ENCODE data around the gene TAF3. TPM values are rescaled to one million over a fixed set of nuclear protein-coding genes. Genes with fewer than 3 reads are reported as not detected.

The TAF3 gene
- polyA plus RNA-seq, 1 of the 3 experiments (the other 2 are of a cell fraction), result 2.4 TPM

DNA sequence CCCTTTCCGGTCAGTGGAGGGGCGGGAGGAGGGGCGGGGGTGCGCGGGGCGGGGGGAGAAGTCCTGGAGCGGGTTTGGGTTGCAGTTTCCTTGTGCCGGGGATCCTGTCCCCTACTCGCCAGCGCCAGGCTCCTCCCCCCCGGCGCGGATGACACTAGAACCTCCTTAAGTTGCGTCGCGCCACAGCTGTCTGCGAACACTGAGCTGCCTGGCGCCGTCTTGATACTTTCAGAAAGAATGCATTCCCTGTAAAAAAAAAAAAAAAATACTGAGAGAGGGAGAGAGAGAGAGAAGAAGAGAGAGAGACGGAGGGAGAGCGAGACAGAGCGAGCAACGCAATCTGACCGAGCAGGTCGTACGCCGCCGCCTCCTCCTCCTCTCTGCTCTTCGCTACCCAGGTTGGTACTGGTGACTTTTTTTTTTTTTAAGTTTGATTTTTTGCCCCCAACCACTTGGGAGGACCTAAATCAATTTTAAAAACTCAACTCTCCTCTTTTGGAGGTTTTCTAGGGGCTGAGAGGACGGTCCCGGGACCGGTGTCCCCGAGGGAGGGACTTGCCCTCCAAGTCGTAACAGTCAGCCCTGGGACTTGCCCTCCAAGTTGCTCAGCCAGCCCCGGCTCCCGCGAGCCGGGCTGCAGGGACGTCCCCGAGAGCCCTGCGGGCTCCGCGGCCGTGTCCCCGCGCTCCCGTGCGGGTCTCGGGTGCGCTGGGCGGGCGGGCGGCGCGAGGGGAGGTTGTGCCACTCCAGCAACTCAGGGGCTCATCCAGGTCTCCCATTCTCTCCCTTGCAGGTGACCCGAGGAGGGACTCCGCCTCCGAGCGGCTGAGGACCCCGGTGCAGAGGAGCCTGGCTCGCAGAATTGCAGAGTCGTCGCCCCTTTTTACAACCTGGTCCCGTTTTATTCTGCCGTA is 236.4 kb downstream of the TAF3 start, which contains the start of gene GATA3:
Gene GATA3, plus strand, starts transcription at position 195 of the 914 bp plus-strand sequence. CDS start 968 bp downstream, outside the sequence.
- H3K79me2 ChIP-seq (ENCODE audit: insufficient read depth), result peaks cover 91% of the 10 kb centered on the region
- peak within 1 kb of the TSS; percentile 96 for H3K9ac ChIP-seq
- H3K4me3 ChIP-seq (ENCODE audit: low read depth in 2 of 2, low read length in 1 of 2), result peak within 1 kb of the TSS; percentile 86 to 92
- peak within 1 kb of the TSS; percentile 98 for H3K4me2 ChIP-seq
- no peaks in the 10 kb centered on the region for H3K9me2 ChIP-seq
- no peaks in the 10 kb centered on the region for H3K27me3 ChIP-seq (ENCODE audit: insufficient read depth)
- WGBS (ENCODE audit: low lambda C conversion rate), result 6% methylated on average over 48 of the region's 65 CpGs
- peaks cover 26% of the 10 kb centered on the region for H3F3A ChIP-seq (replicated peaks; ENCODE audit: insufficient read depth)
- H3K4me1 ChIP-seq (ENCODE audit: control insufficient read depth in 1 of 2, insufficient read depth in 2 of 2, low read depth in 1 of 2, low read length in 1 of 2), result peaks cover 2 to 23% of the 10 kb centered on the region in 2 experiments; a peak in 2 of 4 replicates
- peak within 1 kb of the TSS; percentile 96 to 98 for H3K27ac ChIP-seq (ENCODE audit: low read depth in 2 of 2, low read length in 1 of 2)
- DNase-seq, result peak; percentile 94
- peaks cover 46% of the 10 kb centered on the region for H4K20me1 ChIP-seq (ENCODE audit: insufficient read depth)
- H2AFZ ChIP-seq (ENCODE audit: low read depth), result no peak within 1 kb of the TSS
- peaks cover 35 to 36% of the 10 kb centered on the region in 2 experiments for H3K36me3 ChIP-seq (replicated peaks in 1 of 2; ENCODE audit: control insufficient read depth in 1 of 2, insufficient read depth in 2 of 2, low read length in 1 of 2)
- CTCF ChIA-PET, result interaction anchor here (1.0 kb wide), 1 partner anchor 10 kb away, joined by 6 read pairs; no protein-coding TSS in a partner anchor
- no peaks in the 10 kb centered on the region for H3K9me3 ChIP-seq
- POLR2A ChIA-PET, result interaction anchor here (0.6 to 1.3 kb wide), 6 partner anchors 9 to 1120 kb away, joined by 3 to 7 read pairs (median 4); no protein-coding TSS in a partner anchor
- no peak for TF ChIP-seq GABPA (IDR thresholded peaks at IDR 0.05; ENCODE audit: low read depth)
- peak; percentile 22; the same call in 1 of the 2 replicates for TF ChIP-seq RAD21 (IDR thresholded peaks at IDR 0.05; ENCODE audit: low read length)
- no peak; the same call in none of the 2 replicates for TF ChIP-seq POLR2AphosphoS5 (IDR thresholded peaks at IDR 0.05; ENCODE audit: low read depth, low read length)
- TF ChIP-seq TCF12 (IDR thresholded peaks at IDR 0.05), result peak; percentile 45
- peak; percentile 61; the same call in 1 of the 2 replicates for TF ChIP-seq MXI1 (IDR thresholded peaks at IDR 0.05; ENCODE audit: low read depth, low read length)
- TF ChIP-seq, protein P1, sequence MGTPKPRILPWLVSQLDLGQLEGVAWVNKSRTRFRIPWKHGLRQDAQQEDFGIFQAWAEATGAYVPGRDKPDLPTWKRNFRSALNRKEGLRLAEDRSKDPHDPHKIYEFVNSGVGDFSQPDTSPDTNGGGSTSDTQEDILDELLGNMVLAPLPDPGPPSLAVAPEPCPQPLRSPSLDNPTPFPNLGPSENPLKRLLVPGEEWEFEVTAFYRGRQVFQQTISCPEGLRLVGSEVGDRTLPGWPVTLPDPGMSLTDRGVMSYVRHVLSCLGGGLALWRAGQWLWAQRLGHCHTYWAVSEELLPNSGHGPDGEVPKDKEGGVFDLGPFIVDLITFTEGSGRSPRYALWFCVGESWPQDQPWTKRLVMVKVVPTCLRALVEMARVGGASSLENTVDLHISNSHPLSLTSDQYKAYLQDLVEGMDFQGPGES (IDR thresholded peaks at IDR 0.05; ENCODE audit: low read depth, low read length), result no peak
- TF ChIP-seq, protein P2, sequence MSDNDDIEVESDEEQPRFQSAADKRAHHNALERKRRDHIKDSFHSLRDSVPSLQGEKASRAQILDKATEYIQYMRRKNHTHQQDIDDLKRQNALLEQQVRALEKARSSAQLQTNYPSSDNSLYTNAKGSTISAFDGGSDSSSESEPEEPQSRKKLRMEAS (IDR thresholded peaks at IDR 0.05; ENCODE audit: low read depth), result no peak; the same call in 1 of the 2 replicates
- no peak for TF ChIP-seq SMC3 (IDR thresholded peaks at IDR 0.05; ENCODE audit: low read depth, low read length)
- no peak for TF ChIP-seq YY1 (IDR thresholded peaks at IDR 0.05; ENCODE audit: low read depth)
- no peak for TF ChIP-seq GATA2 (CRISPR knock-in tag; IDR thresholded peaks at IDR 0.05)
- no peak for TF ChIP-seq FOXJ3 (CRISPR knock-in tag; IDR thresholded peaks at IDR 0.05)
- TF ChIP-seq, protein P3, sequence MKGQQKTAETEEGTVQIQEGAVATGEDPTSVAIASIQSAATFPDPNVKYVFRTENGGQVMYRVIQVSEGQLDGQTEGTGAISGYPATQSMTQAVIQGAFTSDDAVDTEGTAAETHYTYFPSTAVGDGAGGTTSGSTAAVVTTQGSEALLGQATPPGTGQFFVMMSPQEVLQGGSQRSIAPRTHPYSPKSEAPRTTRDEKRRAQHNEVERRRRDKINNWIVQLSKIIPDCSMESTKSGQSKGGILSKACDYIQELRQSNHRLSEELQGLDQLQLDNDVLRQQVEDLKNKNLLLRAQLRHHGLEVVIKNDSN (IDR thresholded peaks at IDR 0.05; ENCODE audit: borderline replicate concordance, low read depth), result no peak
- peak in 1 of 2 experiments; percentile 33; a peak in 1 of 4 replicates for TF ChIP-seq EP300 (IDR thresholded peaks at IDR 0.05; ENCODE audit: borderline replicate concordance in 1 of 2, low read depth in 1 of 2, low read length in 1 of 2)
- no peak; the same call in 1 of the 2 replicates for TF ChIP-seq MEF2A (IDR thresholded peaks at IDR 0.05; ENCODE audit: borderline replicate concordance, low read depth)
- TF ChIP-seq, protein P4, sequence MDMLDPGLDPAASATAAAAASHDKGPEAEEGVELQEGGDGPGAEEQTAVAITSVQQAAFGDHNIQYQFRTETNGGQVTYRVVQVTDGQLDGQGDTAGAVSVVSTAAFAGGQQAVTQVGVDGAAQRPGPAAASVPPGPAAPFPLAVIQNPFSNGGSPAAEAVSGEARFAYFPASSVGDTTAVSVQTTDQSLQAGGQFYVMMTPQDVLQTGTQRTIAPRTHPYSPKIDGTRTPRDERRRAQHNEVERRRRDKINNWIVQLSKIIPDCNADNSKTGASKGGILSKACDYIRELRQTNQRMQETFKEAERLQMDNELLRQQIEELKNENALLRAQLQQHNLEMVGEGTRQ (IDR thresholded peaks at IDR 0.05; ENCODE audit: borderline replicate concordance, low read depth, low read length), result no peak
- no peak; the same call in 1 of the 2 replicates for TF ChIP-seq TEAD4 (IDR thresholded peaks at IDR 0.05; ENCODE audit: borderline replicate concordance, insufficient read depth)
- no peak for TF ChIP-seq FOXM1 (IDR thresholded peaks at IDR 0.05; ENCODE audit: low read depth)
- no peak for TF ChIP-seq NRF1 (IDR thresholded peaks at IDR 0.05; ENCODE audit: low read depth, low read length)
- TF ChIP-seq, protein P5, sequence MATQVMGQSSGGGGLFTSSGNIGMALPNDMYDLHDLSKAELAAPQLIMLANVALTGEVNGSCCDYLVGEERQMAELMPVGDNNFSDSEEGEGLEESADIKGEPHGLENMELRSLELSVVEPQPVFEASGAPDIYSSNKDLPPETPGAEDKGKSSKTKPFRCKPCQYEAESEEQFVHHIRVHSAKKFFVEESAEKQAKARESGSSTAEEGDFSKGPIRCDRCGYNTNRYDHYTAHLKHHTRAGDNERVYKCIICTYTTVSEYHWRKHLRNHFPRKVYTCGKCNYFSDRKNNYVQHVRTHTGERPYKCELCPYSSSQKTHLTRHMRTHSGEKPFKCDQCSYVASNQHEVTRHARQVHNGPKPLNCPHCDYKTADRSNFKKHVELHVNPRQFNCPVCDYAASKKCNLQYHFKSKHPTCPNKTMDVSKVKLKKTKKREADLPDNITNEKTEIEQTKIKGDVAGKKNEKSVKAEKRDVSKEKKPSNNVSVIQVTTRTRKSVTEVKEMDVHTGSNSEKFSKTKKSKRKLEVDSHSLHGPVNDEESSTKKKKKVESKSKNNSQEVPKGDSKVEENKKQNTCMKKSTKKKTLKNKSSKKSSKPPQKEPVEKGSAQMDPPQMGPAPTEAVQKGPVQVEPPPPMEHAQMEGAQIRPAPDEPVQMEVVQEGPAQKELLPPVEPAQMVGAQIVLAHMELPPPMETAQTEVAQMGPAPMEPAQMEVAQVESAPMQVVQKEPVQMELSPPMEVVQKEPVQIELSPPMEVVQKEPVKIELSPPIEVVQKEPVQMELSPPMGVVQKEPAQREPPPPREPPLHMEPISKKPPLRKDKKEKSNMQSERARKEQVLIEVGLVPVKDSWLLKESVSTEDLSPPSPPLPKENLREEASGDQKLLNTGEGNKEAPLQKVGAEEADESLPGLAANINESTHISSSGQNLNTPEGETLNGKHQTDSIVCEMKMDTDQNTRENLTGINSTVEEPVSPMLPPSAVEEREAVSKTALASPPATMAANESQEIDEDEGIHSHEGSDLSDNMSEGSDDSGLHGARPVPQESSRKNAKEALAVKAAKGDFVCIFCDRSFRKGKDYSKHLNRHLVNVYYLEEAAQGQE (IDR thresholded peaks at IDR 0.05; ENCODE audit: low read depth, low read length), result 0 out of 2 replicates have a peak, but pooled peaks have one; percentile 11
- TF ChIP-seq NFIC (IDR thresholded peaks at IDR 0.05; ENCODE audit: borderline replicate concordance), result no peak
- TF ChIP-seq TAF1 (IDR thresholded peaks at IDR 0.05; ENCODE audit: borderline replicate concordance, low read depth, low read length), result peak; percentile 86; the same call in 1 of the 2 replicates
- TF ChIP-seq RCOR1 (IDR thresholded peaks at IDR 0.05; ENCODE audit: low read length), result no peak
- TF ChIP-seq, protein P6, sequence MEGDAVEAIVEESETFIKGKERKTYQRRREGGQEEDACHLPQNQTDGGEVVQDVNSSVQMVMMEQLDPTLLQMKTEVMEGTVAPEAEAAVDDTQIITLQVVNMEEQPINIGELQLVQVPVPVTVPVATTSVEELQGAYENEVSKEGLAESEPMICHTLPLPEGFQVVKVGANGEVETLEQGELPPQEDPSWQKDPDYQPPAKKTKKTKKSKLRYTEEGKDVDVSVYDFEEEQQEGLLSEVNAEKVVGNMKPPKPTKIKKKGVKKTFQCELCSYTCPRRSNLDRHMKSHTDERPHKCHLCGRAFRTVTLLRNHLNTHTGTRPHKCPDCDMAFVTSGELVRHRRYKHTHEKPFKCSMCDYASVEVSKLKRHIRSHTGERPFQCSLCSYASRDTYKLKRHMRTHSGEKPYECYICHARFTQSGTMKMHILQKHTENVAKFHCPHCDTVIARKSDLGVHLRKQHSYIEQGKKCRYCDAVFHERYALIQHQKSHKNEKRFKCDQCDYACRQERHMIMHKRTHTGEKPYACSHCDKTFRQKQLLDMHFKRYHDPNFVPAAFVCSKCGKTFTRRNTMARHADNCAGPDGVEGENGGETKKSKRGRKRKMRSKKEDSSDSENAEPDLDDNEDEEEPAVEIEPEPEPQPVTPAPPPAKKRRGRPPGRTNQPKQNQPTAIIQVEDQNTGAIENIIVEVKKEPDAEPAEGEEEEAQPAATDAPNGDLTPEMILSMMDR (IDR thresholded peaks at IDR 0.05), result no peak
